NCI-H2107 (cell line): Measurements from ENCODE around the gene POLR1H.

Experiments used
- DNase-seq: peaks from one replicate; lab custom pipeline; 2025; lab: John Stamatoyannopoulos, UW

The POLR1H gene

GRCh38 chr6:30062471-30063178 is 1.6 kb downstream of the POLR1H start:
- DNase-seq = no peak

DNA sequence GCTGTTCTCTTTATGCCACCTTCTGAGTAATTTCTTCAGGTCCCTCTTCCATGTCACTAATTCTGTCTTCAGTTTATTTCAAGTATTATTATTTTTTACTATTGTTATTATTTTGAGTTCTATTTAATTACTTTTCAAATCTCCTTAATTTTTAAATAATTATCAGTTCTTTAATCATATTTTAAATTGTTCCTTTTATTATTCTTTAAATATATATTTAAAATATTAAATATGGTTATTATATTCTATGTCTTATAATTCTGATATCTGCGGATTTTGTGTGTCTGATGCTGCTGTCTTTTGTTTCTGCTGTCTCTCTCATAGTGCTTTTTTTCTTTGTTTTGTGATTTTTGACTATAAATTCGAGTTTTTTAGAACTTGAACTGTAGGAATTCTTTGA is 2.2 kb downstream of the POLR1H start:
- DNase-seq = no peak

DNA sequence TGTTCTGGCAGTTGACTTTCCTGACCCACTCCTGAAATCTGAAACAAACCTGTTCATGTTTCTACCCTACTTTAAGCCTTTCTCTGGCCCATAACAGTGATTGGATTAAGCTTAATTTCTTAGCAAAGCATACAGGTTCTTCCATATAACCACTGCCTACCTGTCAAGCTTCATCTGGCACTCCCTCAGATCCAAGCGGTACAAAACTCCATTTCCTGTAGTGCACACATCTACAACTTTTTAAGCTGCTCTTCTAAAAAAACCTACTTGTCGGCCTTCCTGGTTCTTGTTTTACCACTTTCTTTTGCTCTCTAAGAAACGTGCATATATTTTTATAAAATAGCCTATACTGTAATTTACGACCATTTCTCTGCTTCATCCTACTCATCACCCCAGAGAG is 5.0 kb downstream of the POLR1H start:
- DNase-seq = no peak

- DNase-seq = peak; percentile 91
Measured at GRCh38 chr6:30066577-30067459, 5.8 kb downstream of the POLR1H start, which contains the start of gene PPP1R11. PPP1R11 (plus strand) TSS chr6:30067198; CDS start chr6:30067411, 213 bp downstream.

DNA sequence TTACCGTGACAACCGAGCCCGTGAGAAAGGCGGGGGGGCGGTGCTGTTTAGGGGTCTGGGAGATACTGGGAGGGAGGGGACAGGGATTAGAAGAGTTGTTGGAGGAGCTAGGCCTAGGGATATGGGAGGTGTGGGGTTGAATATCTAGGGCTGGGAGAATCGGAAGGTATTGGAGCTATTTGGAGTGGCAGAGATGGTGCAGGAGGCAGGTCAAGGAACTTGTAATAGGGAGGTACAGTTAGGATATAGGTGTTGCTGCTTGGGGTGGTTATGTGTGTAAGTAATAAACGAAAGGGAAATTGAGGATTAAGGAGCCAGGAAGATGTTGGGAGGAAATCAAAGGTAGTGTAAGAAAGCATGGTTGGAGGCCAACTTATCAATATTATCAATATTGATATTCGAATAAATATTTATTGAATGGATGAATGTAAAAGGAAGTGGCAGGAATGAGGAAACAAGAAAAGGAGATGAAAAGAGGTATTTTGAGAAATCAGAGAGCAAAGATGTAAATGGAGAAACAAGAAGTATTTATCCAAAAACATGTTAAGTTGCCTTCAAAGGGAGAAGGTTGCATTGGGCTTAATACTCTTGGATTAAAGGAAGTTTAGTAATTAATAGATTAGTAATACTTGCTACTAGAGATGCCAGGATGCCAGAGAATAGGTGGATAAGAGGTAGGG is 6.5 kb downstream of the POLR1H start:
- DNase-seq = no peak

- DNase-seq = no peak
Measured at GRCh38 chr6:30071081-30071818, 10.2 kb downstream of the POLR1H start.

DNA sequence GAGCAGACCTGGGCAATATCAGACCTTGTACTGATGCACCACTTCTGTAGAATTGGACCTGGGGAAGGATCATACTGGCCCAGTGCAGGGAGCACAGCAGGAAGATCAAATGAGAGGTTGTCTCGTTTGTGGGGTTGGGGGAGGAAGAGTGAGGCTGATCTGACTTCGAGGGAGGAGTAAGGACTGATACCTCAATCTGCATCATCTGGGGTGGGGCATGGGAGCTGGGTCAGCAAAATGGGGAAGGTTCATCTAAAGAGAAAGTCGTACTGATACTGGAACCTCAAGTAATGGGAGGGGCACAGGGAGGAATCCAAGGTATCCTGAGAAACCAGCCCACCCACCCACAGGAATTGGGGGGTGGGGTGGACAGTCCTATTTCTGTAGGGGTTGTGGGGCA is 10.8 kb downstream of the POLR1H start:
- no peak for DNase-seq

DNA sequence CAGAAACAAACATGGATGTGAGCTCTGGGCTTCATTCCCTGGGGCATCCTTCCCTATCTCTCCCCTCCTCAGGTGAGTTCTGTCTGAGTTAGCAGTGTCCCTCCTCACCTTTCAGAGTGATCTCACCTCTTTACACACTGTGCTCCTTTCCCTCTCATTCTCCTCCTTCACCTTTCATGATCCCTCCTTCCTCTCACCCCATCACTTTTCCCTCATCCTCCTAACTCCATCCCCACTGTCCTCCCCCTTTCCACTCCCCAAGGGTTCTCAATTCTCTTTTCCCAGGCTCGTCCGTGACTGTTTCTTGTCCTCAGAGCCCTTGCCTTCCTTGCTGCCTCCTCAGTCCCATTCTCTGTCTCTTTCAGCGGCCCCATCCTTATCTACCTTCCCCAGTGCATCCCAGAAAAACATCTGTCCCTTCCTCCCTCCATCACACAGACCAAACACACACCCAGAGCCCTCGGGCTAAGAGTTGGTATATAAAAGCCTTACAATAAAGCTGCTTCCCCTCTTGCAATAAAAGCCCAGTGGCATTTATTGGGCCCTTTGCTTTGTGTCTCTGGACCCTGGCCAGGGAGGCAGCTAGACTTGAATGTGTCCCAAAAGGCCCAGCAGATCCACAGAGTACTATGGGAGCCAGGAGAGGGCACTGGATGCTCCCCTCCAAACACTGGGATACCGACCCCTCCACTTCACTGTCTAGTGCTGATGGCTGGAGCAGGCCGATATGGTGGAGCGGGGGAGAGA is 12.6 kb downstream of the POLR1H start:
- DNase-seq = no peak

GRCh38 chr6:30074331-30075093 is 13.4 kb downstream of the POLR1H start:
- DNase-seq = no peak

DNA sequence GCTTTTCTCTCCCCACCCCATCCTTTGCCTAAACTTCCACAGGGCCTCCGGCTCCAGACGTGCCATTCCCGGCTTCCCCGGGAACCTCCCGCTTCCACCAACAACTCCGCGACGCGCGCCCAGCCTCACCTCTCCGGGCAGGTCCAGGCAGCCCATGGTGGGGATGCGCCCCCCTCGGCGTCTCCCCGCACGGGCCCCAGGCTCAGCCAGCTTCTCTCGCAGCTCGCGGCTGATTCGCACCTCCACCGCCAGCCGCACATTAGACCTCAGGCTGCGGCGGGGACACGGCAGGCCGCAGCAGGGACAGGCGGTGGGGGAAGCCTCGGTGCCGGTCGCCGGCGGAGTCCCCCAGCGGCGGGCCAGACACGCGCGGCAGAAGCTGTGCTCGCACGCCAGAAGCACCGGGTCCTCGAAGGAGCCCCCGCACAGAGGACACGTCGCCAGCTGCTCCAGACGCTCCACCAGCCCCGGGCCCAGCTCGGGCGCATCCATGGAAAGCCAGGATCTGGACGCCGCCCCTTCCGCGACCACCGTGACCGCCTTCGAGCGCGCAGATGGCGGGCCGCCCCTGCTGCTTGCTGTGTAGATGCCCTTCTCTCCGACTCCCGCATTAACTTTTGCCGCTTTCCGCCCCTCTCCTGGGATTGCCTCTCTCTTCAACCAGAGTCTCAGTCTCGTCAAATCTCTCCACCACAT is 14.2 kb downstream of the POLR1H start, which contains the start of gene RNF39:
TSS of gene RNF39 (minus strand) at position 676 of the 696 bp plus-strand sequence. CDS start at position 492, 184 bp downstream.
- DNase-seq = no peak

GRCh38 chr6:30075790-30076732 is 15.0 kb downstream of the POLR1H start:
- no peak for DNase-seq

DNA sequence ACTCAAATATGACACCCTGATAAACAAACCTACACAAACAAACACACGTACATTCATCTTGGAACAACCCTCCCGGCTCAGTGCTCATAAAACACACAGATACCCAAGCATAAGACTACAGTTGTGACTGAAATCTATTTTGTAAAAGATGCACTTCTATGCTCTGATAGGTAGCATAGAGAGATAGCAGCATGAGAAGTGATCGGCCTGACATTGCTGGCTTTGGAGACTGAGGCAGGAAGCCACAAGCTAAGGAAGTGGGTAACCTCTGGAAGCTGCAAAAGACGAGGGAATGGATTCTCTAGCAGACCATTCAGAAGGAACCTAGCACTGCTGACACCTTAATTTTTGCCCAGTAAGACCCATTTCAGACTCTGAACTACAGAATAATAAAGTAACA is 16.2 kb downstream of the POLR1H start:
- no peak for DNase-seq

DNA sequence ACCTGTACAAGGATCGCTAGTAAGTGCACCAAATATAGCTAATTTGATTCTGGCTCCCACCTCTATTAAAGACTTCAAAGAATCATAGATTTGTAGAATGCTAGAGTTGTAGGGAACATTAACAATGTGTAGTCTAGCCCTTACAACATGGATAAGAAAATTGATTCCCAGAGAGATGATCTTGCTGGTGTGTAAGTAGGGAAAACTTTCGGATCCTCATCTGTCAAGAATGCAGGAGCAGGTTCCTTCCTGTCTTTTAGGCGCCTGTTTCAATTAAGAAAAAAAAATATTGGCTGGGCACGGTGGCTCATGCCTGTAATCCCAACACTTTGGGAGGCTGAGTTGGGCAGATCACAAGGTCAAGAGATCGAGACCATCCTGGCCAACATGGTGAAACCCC is 26.8 kb downstream of the POLR1H start:
- no peak for DNase-seq

- DNase-seq = no peak
Measured at GRCh38 chr6:30091577-30092381, 30.7 kb downstream of the POLR1H start.

GRCh38 chr6:30092852-30093543 is 31.9 kb downstream of the POLR1H start:
- no peak for DNase-seq

- DNase-seq = no peak
Measured at GRCh38 chr6:30093951-30094661, 33.0 kb downstream of the POLR1H start.
